Measurements from ENCODE around the gene SMARCC1. TPM values are rescaled to one million over a fixed set of nuclear protein-coding genes. Genes with fewer than 3 reads are reported as not detected.
A peak's percentile ranks its signal among the peaks of the same experiment; 100 is the strongest.
"Not testable (repeated sequence)": the region's sequence is repeated elsewhere in the genome, so short reads cannot be mapped to it uniquely, and the experiment has no call there.

SMARCC1 gene
- total RNA-seq, result 46.1 TPM
- long read RNA-seq, partial matches to known transcripts, result 19 of 31 reads
- long read RNA-seq, other reads (novel, unspliced or antisense), result 12 of 31 reads

- peak; percentile 100 for DNase-seq (ENCODE audit: low spot score)
Measured at GRCh38 chr3:47781685-47782445, at the start of gene SMARCC1. Gene SMARCC1, minus strand, starts transcription at chr3:47781893. Its CDS starts 96 bp downstream, at chr3:47781797.

DNA sequence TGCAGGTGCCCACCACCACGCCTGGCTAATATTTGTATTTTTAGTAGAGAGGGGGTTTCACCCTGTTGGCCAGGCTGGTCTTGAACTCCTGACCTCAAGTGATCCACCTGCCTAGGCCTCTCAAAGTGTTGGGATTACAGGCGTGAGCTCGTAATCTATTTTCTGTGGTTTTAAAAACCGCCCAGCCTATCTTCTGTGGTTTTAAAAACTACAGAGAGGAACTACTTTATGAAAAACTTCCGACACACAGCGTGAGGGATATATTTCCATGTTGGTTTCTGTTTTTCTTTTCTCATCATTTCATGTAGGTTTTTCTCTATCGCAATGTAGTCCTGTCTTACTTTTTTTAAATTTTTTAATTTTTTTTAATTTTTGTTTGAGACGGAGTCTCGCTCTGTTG lies 47.8 kb upstream of the SMARCC1 start:
- DNase-seq (ENCODE audit: low spot score), result not testable (repeated sequence)

DNA sequence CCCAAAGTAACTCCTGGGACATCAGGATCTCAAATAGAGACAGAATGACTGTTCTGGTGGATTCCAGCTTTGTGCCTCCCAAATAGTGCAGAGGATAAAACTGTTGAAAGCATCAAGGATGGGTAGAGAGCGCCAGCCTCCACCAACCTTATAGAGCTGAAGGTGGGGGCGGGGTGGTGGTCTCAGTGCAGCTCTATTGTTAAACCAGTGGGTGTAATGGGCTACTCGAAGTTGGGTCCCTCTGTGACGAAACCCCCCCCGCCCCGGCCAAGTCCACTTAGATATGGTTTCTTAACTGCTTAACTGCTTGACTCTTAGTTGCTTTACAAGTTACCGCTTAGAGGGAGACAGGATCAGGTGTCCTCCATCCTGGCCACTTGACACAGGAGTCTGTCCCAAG lies 43.9 kb upstream of the SMARCC1 start:
- DNase-seq (ENCODE audit: low spot score), result no peak

DNA sequence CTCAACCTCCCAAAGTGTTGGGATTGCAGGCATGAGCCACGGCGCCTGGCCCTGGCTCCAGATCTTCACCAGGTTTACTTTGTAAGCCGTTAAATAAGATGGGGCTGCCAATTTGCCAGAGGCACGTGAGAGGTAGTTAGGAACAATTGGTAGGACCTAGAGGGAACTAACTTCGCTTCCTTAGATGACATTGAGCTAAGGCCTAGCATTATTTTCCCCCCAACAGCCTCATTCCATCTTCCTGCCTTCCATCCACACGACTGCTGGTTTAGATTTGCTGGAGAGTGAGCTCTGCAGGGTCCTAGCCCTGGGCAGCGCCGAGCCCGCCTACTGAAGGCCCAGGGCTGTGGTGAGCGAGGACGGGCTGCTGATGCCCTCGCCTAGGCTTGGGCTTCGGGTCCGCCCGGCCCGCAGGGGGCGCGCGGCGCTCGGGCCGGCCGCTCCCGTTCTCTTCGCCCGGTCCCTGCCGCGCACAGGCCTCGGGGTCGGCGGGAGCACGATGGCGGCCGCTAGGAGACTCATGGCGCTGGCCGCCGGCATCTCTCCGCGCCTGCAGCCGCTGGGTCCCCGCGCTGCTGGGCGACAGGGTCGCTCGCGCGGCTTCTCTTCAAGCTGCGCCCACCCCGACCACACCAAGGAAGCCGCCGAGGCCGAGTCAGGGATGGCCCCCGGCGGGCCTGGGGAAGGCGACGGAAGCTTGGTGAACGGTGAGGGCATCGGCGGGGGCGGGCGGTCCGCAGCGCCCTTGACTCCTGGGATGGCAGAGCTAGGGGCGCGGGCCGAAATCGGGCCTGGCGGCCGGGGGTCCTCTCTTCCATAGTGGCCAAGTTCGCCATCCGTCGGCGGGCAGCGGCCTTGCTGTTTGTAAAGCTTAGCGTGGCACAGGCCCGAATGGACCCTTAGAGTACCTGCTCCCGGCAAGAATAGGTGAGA lies 43.1 kb upstream of the SMARCC1 start:
- no peak for DNase-seq (ENCODE audit: low spot score)

GRCh38 chr3:47817609-47818008 lies 35.9 kb upstream of the SMARCC1 start:
- no peak for DNase-seq (ENCODE audit: low spot score)

DNA sequence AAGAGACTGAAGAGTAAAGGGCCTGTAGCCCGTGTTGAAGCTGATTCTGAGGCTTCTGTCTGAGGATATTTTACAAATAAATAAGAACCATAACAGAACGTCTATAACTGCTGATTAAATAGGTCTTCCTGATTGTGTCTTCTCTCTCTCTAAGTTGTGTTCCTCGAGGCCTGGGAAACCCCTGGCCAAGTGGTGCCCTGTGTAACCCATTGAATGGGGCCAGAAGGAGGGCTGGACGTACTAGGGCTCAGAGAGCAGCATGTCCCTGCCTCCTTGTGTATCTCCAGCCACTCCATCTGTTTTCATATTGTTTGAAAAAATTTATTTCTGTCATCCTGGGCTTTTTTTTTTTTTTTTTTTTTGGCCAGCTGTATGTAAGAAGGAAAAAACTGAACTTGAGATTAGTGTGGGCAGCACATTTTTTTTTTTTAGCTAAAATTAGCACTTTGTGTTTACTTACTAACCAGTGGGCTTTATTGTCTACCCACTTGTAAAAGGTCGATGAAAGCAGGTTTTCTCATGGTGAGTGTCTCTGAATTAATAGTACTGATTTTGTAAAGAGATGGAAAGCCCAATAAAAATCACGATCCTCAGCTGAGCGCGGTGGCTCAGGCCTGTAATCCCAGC lies 32.0 kb upstream of the SMARCC1 start:
- no peak for DNase-seq (ENCODE audit: low spot score)

GRCh38 chr3:47804577-47804976 lies 22.9 kb upstream of the SMARCC1 start:
- no peak for DNase-seq (ENCODE audit: low spot score)

GRCh38 chr3:47803480-47804025 lies 21.9 kb upstream of the SMARCC1 start:
- no peak for DNase-seq (ENCODE audit: low spot score)

- peak; percentile 95 for DNase-seq (ENCODE audit: low spot score)
Measured at GRCh38 chr3:47802734-47803479, 21.2 kb upstream of the SMARCC1 start, which contains the start of gene DHX30. Gene DHX30, plus strand, starts transcription at chr3:47803138. Its CDS starts 7,546 bp downstream, at chr3:47810684.

- no peak for DNase-seq (ENCODE audit: low spot score)
Measured at GRCh38 chr3:47799733-47800132, 18.0 kb upstream of the SMARCC1 start.

DNA sequence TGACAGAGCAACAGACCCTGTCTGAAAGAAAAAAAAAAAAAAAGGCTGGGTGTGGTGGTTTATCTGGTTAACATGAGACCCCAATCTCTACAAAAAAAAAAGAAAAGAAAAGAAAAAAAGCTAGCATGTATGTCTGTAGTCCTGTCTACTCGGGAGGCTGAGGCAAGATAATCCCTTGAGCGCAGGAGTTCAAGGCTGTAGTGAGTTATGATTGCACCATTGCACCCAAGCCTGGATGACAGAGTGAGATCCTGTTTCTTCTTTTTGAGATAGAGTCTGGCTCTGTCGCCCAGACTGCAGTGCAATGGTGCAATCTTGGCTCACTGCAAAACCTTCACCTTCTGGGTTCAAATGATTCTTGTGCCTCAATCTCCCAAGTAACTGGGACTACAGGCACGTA lies 12.9 kb upstream of the SMARCC1 start:
- no peak for DNase-seq (ENCODE audit: low spot score)

DNA sequence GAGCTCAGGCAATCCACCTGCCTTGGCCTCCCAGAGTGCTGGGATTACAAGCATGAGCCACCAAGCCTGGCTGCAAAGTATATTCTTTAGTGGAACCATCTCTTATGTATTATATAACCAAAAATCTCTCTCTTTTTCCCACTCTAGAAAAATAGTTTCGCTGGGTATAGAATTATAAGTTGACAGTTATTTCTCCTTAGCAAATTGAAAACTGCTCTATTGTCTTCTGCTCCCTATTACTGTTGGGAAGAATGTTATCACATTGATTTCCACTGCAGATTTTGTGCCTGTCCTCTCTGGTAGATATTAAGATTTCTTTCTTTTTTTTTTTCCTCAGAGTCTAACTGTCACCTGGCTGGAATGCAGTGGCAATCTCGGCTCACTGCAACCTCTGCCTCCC lies 11.0 kb upstream of the SMARCC1 start:
- DNase-seq (ENCODE audit: low spot score), result no peak

GRCh38 chr3:47791193-47791855 lies 9.6 kb upstream of the SMARCC1 start:
- DNase-seq (ENCODE audit: low spot score), result no peak

DNA sequence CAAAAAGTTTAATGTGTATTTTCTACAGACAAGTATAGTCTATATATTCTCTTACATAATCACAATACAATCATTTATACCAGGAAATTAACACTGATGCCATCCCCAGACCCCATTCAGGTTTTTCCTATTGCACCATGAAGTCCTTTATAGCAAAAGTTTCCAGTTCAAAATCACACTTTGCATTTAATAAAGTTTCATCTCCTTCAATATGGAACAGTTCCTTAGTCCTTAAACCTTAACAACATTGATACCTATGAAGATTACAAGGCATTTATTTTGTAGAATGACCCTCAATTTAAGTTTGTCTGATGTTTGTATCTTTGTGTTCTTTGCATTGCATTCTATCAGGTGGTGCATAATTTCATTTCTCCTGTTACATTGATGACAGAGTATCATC lies 2.0 kb upstream of the SMARCC1 start:
- DNase-seq (ENCODE audit: low spot score), result no peak

DNA sequence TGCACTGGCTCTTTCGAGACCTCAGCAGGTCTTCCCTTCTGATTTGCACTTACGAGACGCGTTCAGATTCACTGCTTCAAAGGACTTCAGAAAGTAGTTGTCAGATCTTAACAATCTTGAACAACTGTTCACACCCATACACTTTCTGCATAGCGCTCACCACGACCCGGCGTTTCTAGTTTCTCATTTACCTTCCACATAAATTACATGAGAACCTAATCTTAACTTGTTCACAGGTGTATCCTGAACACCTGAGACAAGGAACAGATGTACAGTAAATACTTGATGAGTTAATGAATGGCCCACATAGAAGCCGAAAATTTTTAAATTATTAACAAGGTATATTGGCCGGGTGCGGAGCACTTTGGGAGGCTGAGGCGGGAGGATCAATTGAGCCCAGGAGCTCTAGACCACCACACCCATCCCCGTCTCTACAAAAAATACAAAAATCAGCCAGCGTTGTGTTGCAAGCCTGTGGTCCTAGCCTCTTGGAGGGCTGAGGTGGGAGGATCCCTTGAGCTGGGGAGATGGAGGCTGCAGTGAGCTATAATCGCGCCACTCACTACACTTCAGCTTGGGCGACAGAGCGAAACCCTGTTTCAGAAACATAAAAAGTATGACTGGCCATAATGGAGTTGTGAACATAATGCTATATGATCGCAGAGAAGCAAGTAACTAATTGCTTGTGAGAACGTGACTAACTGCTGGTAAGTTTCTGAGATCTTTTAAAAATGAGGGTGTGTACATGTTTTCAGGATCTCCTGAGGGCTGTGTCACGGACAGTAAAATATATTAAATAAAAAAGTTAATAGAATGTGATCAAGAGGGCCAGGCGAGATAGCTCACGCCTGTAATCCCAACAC lies 984 bp upstream of the SMARCC1 start:
- DNase-seq (ENCODE audit: low spot score), result no peak

DNA sequence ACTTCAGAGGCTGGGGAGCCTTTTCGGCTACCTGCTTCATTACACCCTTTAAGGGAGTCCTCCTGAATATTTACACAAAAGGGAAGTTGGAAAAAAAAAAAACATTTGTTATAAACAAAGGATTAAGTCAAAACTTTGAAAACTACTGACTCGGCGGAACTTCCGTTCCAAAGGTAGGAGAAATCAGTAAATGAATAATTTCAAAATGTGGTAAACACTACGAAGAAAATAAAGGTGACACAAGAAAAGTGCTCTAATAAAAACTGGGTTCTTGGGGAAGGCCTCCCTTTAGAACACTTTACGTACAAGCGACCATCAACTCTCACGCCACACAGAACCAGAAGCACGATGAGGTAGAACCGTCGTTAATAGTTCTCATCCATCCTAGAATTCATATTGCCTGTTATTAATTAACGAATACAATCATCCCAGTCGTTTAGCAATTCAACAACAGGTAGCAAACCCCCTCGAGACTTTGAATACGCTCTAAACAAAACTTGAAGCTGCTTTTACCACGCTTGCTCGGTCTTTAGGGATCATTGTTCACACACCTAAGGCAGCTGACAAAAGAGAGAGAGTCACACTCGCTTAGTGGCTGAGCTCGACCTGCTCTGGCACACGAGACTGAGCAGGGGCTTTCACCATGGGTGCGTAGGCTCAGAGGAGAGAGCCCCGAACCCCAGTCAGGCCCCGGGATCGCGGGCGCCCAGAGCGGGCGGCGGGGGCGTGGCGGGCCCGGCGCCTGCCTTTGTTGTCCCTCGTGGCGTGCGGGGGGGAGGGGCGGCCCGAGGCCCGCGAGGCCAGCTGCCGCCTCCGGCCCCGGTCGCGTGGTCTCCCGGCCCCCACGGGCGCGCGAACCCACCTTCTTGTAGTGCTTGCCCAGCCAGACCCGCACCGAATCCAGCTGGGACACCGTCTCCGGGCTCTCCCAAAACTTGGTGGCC lies 680 bp downstream of the SMARCC1 start:
- no peak for DNase-seq (ENCODE audit: low spot score)

DNA sequence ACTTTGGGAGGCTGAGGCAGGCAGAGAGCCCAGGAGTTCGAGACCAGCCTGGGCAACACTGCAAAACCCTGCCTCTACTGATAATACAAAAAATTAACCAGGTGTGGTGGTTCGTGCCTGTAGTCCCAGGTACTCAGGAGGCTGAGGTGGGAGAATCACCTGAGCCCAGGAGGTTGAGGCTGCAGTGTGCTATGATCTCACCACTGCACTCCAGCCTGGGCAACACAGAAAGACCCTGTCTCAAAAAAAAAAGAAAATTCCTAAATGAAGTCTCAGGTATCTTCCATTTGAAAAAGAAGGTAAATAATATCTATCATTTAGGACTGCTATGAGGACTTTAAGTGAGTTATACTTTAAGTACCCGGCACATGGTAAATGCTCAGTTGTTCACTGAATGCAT lies 2.9 kb downstream of the SMARCC1 start:
- DNase-seq (ENCODE audit: low spot score), result no peak

GRCh38 chr3:47772788-47773187 lies 8.9 kb downstream of the SMARCC1 start:
- no peak for DNase-seq (ENCODE audit: low spot score)
